BE2C (cell line): ENCODE data around the gene GRIA2.

ENCODE experiments used
- DNase-seq: peaks from one replicate; pipeline ENCODE4 v3.0.0-alpha.2; 2020
- H3K27me3 ChIP-seq: fragments of 250-450 bp; sonication (Bioruptor Pico); 2 replicates; pipeline ENCODE4 v1.5.1; 2020; ENCODE audit warnings: mild to moderate bottlenecking
- H3K36me3 ChIP-seq: fragments of 250-450 bp; sonication (Bioruptor Pico); 2 replicates; pipeline ENCODE4 v1.5.1; 2020; ENCODE audit warnings: mild to moderate bottlenecking
- H3K4me1 ChIP-seq: fragments of 250-450 bp; sonication (Bioruptor Pico); 2 replicates; pipeline ENCODE4 v1.5.1; 2020
- H3K4me3 ChIP-seq: 2 replicates; pipeline ENCODE4 v1.5.1; 2011; ENCODE audit warnings: low read depth, low read length
- H3K9me3 ChIP-seq: fragments of 250-450 bp; sonication (Bioruptor Pico); 2 replicates; pipeline ENCODE4 v1.5.1; 2020
- CTCF ChIP-seq: IDR thresholded peaks from 2 replicates; pipeline ENCODE4 v1.5.1; 2012; ENCODE audit warnings: mild to moderate bottlenecking, low read depth, low read length

GRIA2 gene

GRCh38 chr4:157204634-157205244 is 15.8 kb upstream of the GRIA2 start:
- no peaks in the 10 kb centered on the region for H3K27me3 ChIP-seq
- DNase-seq = peak; percentile 79
- no peaks in the 10 kb centered on the region for H3K36me3 ChIP-seq
- H3K4me3 ChIP-seq = no peak overlapping the region
- H3K9me3 ChIP-seq = no peaks in the 10 kb centered on the region
- TF ChIP-seq CTCF = peak; percentile 84
- H3K4me1 ChIP-seq = no peaks in the 10 kb centered on the region

GRCh38 chr4:157217708-157218107 is 2.8 kb upstream of the GRIA2 start:
- Histone ChIP-seq H3K9me3 (no peaks in the 10 kb centered on the region), H3K4me3 (no peak overlapping the region), H3K27me3 (peaks cover 45% of the 10 kb centered on the region), H3K4me1 (peaks cover 3% of the 10 kb centered on the region; the same call in 1 of the 2 replicates), H3K36me3 (no peaks in the 10 kb centered on the region)
- no peak for DNase-seq
- peak; percentile 66 for TF ChIP-seq CTCF

GRCh38 chr4:157219711-157220370 is 687 bp upstream of the GRIA2 start:
- Histone ChIP-seq H3K36me3 (no peaks in the 10 kb centered on the region), H3K27me3 (peaks cover 59% of the 10 kb centered on the region), H3K4me1 (peaks cover 3% of the 10 kb centered on the region; the same call in 1 of the 2 replicates), H3K9me3 (no peaks in the 10 kb centered on the region), H3K4me3 (peak overlapping the region; percentile 64)
- DNase-seq = no peak
- TF ChIP-seq CTCF = no peak

GRCh38 chr4:157221426-157221894 is 932 bp downstream of the GRIA2 start:
- TF ChIP-seq CTCF = no peak
- Histone ChIP-seq H3K9me3 (no peaks in the 10 kb centered on the region), H3K4me3 (peak overlapping the region; percentile 64), H3K4me1 (peaks cover 3% of the 10 kb centered on the region; the same call in 1 of the 2 replicates), H3K36me3 (no peaks in the 10 kb centered on the region), H3K27me3 (peaks cover 59% of the 10 kb centered on the region)
- DNase-seq = no peak

- no peaks in the 10 kb centered on the region for H3K36me3 ChIP-seq
- H3K27me3 ChIP-seq = peaks cover 56% of the 10 kb centered on the region
- peak; percentile 29 for TF ChIP-seq CTCF
- no peaks in the 10 kb centered on the region for H3K9me3 ChIP-seq
- peaks cover 3% of the 10 kb centered on the region; the same call in 1 of the 2 replicates for H3K4me1 ChIP-seq
- peak overlapping the region; percentile 64 for H3K4me3 ChIP-seq
- peak; percentile 51 for DNase-seq
These were observed 1.6 kb downstream of the GRIA2 start for GRCh38 chr4:157221895-157222770.
